Pancreas (tissue), 10 donors: ENCODE data around the gene ACSL1. TPM values are rescaled to one million over a fixed set of nuclear protein-coding genes. Genes with fewer than 3 reads are reported as not detected.

Experiments
- ATAC-seq, 4 donors: fragments of 200-7000 bp; cut with Tn5 transposase; one replicate each; pipeline versions ENCODE4 v1.8.0 to v1.9.1; 2020; ENCODE audit warnings: mild to moderate bottlenecking in 4 of 4, moderate library complexity in 4 of 4
- DNase-seq, 6 donors: peaks; one replicate each; pipeline ENCODE4 v3.0.0-alpha.2; 2020
- FAIRE-seq: peaks from 2 replicates; lab custom pipeline; 2012; peaks lifted over from hg19 to GRCh38; lab: Jason Lieb, UNC
- H3K27ac ChIP-seq, 4 donors: fragments of 200-600 bp; sonication (generic); 1 replicate in 3 of 4; 2 replicates in 1 of 4; pipeline versions ENCODE4 v1.5.0 to v1.8.0; 2020
- H3K27me3 ChIP-seq, 4 donors: fragments of 200-600 bp; one replicate each; pipeline ENCODE4 v1.8.0; 2021
- H3K36me3 ChIP-seq, 3 donors: fragments of 200-600 bp; sonication (generic) in 1 of 3; one replicate each; pipeline versions ENCODE4 v1.5.0 to v1.8.0; 2020 to 2021
- H3K4me1 ChIP-seq, 3 donors: fragments of 200-600 bp; one replicate each; pipeline ENCODE4 v1.8.0; 2021
- H3K4me3 ChIP-seq, 4 donors: fragments of 200-600 bp; sonication (generic) in 2 of 4; one replicate each; pipeline versions ENCODE4 v1.5.0 to v1.8.0; 2020 to 2021
- H3K9me3 ChIP-seq, 4 donors: fragments of 200-600 bp; one replicate each; pipeline ENCODE4 v1.8.0; 2021
- WGBS, 2 donors: extraction: QIAGEN DNeasy Blood & Tissue Kit; methylation state at CpG; one replicate each; pipeline ENCODE4 v1.1.7; 2013; 5-methylcytosine and 5-hydroxymethylcytosine counted together
- intact Hi-C, 3 donors: fragments of 100-400 bp; cut with DNase I; formaldehyde crosslinking; loops; one replicate each; pipeline versions ENCODE4 v1.11.1 to v1.14.2; 2022
- polyA plus RNA-seq, 2 donors: library from polyadenylated mRNA; stranded (reverse); fragments of 200-250 nt; gene quantifications; one replicate each; pipeline ENCODE4 v1.2.3, GENCODE V29; 2013
- total RNA-seq, 6 donors: library from RNA; stranded (reverse); fragmentation: NEBNext Ultra II Directional in 4 of 6; extraction: Animal tissue kit (Norgen Biotek cat#: 25700) in 4 of 6; gene quantifications; one replicate each; pipeline versions ENCODE4 v1.2.1 to v1.2.4, GENCODE V29; 2021 to 2023
- TF ChIP-seq, protein P1 (sequence below), 4 donors: fragments of 200-600 bp; sonication (generic) in 3 of 4; IDR thresholded peaks; one replicate each; pipeline versions ENCODE4 v1.5.0 to v1.8.0; 2021; ENCODE audit warnings: antibody characterized with exemption in 4 of 4
- donor health status: healthy with polysubstance abuse.
- donor health status: DM: no; HTN: no; CAD: no; lungs with moderate emphysema.
- donor health status: DM: no; HTN: no; CAD: no.
- donor health status: control.
- donor health status: control.
- donor health status: Bipolar disorder and iron deficiency.
- donor health status: DM: yes; HTN: yes; CAD: no.
- donor health status: DM: no; HTN: no; CAD: no.
- donor health status: DM: no; HTN: no; CAD: no.
- donor health status: DM: yes; HTN: yes; CAD: no.

ACSL1 gene
- total and polyA plus RNA-seq, 8 donors: 16.0 to 39.4 (median 20.9) TPM

DNA sequence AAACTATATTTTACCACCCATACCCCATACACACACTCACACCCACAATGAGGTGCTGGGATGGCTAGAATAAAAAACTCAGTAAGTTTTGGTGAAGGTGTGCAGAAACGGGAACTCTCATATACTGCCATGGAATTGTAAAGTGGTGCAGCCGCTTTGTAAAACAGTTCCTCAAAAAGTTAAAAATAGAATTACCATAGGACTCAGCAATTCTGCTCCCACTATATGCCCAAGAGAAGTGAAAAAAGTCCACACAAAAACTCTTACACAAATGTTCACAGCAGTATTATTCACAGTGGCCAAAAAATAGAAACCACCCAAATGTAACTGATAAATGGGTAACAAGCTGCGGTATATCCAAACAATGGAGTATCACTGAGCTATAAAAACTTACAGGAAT is 98.3 kb downstream of the ACSL1 start:
- no peak for FAIRE-seq
- Histone ChIP-seq H3K4me3 (no peak overlapping the region), H3K9me3 (no peaks in the 10 kb centered on the region), H3K36me3 (no peaks in the 10 kb centered on the region), H3K4me1 (no peaks in the 10 kb centered on the region), H3K27ac (no peak overlapping the region), H3K27me3 (no peaks in the 10 kb centered on the region)
- no peak for DNase-seq
- TF ChIP-seq, protein P1, sequence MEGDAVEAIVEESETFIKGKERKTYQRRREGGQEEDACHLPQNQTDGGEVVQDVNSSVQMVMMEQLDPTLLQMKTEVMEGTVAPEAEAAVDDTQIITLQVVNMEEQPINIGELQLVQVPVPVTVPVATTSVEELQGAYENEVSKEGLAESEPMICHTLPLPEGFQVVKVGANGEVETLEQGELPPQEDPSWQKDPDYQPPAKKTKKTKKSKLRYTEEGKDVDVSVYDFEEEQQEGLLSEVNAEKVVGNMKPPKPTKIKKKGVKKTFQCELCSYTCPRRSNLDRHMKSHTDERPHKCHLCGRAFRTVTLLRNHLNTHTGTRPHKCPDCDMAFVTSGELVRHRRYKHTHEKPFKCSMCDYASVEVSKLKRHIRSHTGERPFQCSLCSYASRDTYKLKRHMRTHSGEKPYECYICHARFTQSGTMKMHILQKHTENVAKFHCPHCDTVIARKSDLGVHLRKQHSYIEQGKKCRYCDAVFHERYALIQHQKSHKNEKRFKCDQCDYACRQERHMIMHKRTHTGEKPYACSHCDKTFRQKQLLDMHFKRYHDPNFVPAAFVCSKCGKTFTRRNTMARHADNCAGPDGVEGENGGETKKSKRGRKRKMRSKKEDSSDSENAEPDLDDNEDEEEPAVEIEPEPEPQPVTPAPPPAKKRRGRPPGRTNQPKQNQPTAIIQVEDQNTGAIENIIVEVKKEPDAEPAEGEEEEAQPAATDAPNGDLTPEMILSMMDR (IDR thresholded peaks at IDR 0.05): no peak
- intact Hi-C loops: no loop called here
- 95 to 98% methylated on average over 3 of the region's 3 CpGs for WGBS, 2 donors
- ATAC-seq: no peak

- no peak for ATAC-seq
- H3K4me3 ChIP-seq: no peak overlapping the region
- H3K36me3 ChIP-seq: no peaks in the 10 kb centered on the region
- H3K9me3 ChIP-seq: no peaks in the 10 kb centered on the region
- H3K4me1 ChIP-seq: no peaks in the 10 kb centered on the region
- no peak for FAIRE-seq
- TF ChIP-seq, protein P1 (IDR thresholded peaks at IDR 0.05): no peak
- intact Hi-C loops: no loop called here
- DNase-seq: no peak
- 81 to 88% methylated on average over 1 of the region's 1 CpG for WGBS, 2 donors
- H3K27me3 ChIP-seq: no peaks in the 10 kb centered on the region
- H3K27ac ChIP-seq: no peak overlapping the region
These were observed 103.0 kb downstream of the ACSL1 start for GRCh38 chr4:184722798-184723197.

DNA sequence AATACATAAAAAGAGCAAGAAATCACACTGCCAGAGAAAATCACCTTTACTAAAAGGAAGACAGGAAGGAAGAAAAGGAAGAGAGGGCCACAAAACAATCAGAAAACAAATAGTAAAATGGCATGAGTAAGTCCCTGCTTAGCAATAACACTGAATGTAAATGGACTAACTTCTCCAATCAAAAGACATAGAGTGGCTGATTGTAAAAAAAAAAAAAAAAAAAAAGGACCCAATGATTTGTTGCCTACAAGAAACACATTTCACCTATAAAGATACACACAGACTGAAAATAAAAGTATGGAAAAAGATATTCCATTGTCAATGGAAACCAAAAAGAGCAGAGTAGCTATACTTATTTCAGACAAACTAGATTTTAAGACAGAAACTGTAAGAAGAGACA is 104.5 kb downstream of the ACSL1 start:
- no peak for FAIRE-seq
- no peaks in the 10 kb centered on the region for H3K27me3 ChIP-seq
- no peak for ATAC-seq
- H3K4me3 ChIP-seq: no peak overlapping the region
- no peaks in the 10 kb centered on the region for H3K9me3 ChIP-seq
- no peak overlapping the region for H3K27ac ChIP-seq
- DNase-seq: no peak
- intact Hi-C loops: no loop called here
- no peaks in the 10 kb centered on the region for H3K36me3 ChIP-seq
- TF ChIP-seq, protein P1 (IDR thresholded peaks at IDR 0.05): no peak
- H3K4me1 ChIP-seq: no peaks in the 10 kb centered on the region

DNA sequence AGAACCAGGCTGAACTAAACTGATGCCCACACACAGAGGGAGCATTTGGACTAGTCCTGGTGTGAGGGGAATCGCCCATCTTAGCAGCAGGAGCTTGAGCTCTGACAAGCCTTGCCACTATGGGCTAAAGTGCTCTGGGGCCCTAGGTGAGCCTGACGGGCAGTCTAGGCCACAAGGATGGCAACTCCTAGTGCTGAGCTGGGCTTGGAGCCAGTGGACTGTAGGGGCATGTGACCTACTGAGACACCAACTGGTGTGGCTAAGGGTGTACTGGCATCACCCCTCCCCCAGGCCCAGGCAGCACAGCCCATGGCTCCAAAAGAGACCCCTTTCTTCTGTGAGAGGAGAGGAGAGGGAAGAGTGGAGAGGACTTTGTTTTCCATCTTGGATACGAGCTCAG is 106.4 kb downstream of the ACSL1 start:
- TF ChIP-seq, protein P1 (IDR thresholded peaks at IDR 0.05): no peak
- H3K4me3 ChIP-seq: no peak overlapping the region
- DNase-seq: no peak
- FAIRE-seq: no peak
- no peak for ATAC-seq
- no peaks in the 10 kb centered on the region for H3K27me3 ChIP-seq
- no peak overlapping the region for H3K27ac ChIP-seq
- H3K9me3 ChIP-seq: no peaks in the 10 kb centered on the region
- no peaks in the 10 kb centered on the region for H3K36me3 ChIP-seq
- no peaks in the 10 kb centered on the region for H3K4me1 ChIP-seq
- intact Hi-C loops: no loop called here
- 93 to 96% methylated on average over 3 of the region's 3 CpGs for WGBS, 2 donors

GRCh38 chr4:184715526-184715925 is 110.2 kb downstream of the ACSL1 start:
- 91 to 92% methylated on average over 4 of the region's 4 CpGs for WGBS, 2 donors
- H3K27me3 ChIP-seq: no peaks in the 10 kb centered on the region
- TF ChIP-seq, protein P1 (IDR thresholded peaks at IDR 0.05): no peak
- H3K9me3 ChIP-seq: no peaks in the 10 kb centered on the region
- H3K36me3 ChIP-seq: no peaks in the 10 kb centered on the region
- ATAC-seq (no peak), DNase-seq (no peak), FAIRE-seq (no peak)
- H3K4me3 ChIP-seq: no peak overlapping the region
- intact Hi-C loops: no loop called here
- H3K4me1 ChIP-seq: no peaks in the 10 kb centered on the region
- H3K27ac ChIP-seq: no peak overlapping the region
